GM19467 (cell line): Measurements from ENCODE around the gene EMILIN1.
"Not testable (repeated sequence)": the region's sequence is repeated elsewhere in the genome, so short reads cannot be mapped to it uniquely, and the experiment has no call there.

Experiments used
- ATAC-seq: cut with Tn5 transposase; IDR thresholded peaks from one replicate; pipeline ENCODE4 v1.9.1; 2021; ENCODE audit warnings: mild to moderate bottlenecking, moderate library complexity; ENCODE audit not compliant: unreplicated experiment

Gene EMILIN1

DNA sequence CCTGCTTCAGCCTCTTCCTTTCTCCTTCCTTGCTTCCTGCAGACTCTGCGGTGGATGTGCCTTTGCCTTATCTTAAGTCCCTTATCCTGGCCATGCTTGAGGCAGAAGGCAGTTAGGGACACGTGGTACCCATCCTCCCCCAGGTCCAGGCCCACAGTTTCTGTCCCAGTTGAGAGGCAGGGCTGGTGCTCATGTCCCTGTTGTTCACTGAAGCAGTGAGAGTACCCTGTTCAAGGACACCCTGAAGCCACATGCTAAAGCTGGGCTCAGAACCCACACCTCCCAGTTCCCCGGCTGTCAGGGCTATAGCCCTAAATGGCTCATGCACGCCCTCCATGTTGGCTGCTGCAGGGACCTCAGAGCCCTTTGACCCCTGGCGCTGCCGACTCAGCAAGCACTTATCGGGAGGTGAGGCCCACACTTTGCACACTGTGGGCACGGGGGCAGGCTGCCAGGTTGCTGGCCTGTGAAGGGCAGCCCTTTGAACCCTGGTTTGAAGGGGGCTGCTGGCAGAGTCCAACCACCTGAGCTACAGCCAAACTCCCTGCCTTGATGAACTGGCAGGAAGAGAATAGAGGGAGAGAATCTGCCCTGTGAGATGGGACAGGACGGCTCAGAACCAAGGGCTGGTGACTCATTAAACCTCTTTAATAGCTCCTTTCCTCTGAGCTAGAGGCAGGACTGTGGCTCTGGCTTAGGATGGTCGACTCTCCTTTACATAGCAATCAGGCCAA is 14.4 kb downstream of the EMILIN1 start:
- ATAC-seq = no peak

- ATAC-seq = no peak
Observed at GRCh38 chr2:27093430-27094352, 15.3 kb downstream of the EMILIN1 start.

DNA sequence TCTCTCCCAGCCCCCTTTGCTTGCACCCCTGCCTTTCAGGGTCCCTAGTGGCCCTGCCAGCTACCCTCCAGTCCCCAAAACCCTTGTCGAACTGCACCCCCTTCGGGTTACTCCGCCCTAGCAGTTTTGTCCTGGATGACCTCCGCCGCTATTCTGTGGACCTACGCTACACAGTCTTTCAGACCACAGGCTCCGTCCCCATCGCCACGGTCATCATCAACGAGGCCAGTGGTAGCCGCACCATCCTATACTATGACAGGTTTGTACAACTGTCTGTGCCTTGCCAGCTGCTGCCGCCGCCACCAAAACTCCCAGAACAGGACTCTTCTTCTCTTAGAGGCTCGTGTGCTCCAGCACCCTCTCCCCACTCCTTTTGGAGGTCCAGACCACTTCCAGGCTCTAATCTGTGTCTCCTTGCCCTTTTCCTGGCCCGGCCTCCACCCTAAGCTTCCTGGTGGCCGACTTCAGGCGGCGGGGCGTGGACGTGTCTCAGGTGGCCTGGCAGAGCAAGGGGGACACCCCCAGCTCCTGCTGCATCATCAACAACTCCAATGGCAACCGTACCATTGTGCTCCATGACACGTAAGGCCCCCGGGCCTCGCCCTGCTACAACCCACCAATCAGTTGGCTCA is 16.1 kb downstream of the EMILIN1 start:
- ATAC-seq = no peak

GRCh38 chr2:27095427-27095744 is 17.0 kb downstream of the EMILIN1 start:
- no peak for ATAC-seq

DNA sequence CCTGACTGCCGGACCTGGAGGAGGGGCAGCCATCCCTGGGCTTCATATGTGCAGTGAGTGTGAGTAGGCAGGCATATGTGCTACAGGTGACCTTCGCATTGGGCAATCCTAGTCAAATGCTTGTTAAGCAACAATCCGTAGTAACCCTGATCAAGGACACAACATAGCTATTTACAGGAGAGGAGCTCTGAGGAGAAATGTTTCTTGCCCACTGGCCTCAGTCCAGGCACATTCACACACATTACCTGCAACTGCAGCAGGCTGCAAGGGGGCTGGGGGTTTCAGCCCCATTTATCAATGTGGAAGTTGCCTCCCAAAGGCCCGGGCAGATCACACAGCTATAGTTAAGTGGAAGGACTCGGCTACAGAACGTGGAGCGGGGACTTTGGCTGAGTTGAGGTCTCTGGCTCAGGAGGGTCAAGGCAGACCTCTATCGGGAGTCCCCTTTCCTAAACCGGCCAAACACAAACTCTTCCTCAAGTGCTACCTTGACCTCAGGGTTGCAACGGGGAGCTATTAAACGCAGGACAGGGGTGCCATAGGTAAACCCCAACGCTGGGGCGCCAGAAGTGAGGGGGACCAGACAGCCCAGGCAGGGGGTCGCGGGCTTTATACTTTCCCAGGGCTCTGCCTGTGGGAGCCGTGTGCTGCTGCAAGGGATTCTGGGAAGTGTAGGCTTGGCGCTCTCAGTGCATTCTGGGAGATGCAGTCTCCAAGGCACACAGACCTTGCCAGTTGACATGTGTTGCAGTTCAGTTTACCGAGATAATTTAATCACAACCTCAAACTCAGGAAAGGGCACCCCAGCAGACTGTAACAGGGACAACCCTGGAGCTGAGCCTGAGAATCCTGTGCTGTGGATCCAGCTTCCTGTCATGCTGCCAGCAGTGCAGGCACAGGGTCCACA is 17.6 kb downstream of the EMILIN1 start:
- ATAC-seq = no peak

- no peak for ATAC-seq
Observed at GRCh38 chr2:27096748-27097297, 18.4 kb downstream of the EMILIN1 start.

DNA sequence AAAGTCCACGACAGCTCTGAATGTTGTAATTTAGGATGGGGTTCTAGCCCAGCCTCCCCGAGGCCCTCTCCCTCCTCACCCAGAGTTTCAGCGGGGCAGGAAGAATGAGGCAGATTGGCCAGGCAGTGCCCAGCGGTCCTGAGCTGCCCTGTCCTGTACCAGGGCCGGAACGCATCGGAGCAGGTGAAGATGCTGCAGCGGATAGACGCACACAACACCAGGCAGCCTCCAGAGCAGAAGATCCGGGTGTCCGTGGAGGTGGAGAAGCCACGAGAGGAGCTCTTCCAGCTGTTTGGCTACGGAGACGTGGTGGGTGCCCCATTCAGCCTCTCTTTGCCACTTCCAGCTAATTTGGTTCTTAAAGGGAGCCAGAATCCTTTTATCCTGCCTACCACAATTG is 18.9 kb downstream of the EMILIN1 start:
- ATAC-seq = no peak

DNA sequence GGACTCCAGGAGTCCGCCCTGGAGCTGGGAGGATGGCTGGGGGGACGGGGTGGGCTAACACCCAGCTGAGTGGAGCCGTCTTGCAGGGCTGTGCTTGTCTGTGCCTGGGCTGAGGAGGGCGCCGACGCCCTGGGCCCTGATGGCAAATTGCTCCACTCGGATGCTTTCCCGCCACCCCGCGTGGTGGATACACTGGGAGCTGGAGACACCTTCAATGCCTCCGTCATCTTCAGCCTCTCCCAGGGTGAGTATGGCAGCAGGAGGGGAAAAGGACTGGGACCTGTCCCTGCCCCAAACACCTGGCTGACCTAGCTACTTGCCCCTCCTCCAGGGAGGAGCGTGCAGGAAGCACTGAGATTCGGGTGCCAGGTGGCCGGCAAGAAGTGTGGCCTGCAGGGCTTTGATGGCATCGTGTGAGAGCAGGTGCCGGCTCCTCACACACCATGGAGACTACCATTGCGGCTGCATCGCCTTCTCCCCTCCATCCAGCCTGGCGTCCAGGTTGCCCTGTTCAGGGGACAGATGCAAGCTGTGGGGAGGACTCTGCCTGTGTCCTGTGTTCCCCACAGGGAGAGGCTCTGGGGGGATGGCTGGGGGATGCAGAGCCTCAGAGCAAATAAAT is 21.0 kb downstream of the EMILIN1 start:
- ATAC-seq = no peak

GRCh38 chr2:27100036-27100435 is 21.6 kb downstream of the EMILIN1 start:
- ATAC-seq = no peak

GRCh38 chr2:27102329-27102728 is 23.9 kb downstream of the EMILIN1 start:
- no peak for ATAC-seq

GRCh38 chr2:27105981-27106380 is 27.6 kb downstream of the EMILIN1 start:
- no peak for ATAC-seq

- no peak for ATAC-seq
Observed at GRCh38 chr2:27108221-27108620, 29.8 kb downstream of the EMILIN1 start.

DNA sequence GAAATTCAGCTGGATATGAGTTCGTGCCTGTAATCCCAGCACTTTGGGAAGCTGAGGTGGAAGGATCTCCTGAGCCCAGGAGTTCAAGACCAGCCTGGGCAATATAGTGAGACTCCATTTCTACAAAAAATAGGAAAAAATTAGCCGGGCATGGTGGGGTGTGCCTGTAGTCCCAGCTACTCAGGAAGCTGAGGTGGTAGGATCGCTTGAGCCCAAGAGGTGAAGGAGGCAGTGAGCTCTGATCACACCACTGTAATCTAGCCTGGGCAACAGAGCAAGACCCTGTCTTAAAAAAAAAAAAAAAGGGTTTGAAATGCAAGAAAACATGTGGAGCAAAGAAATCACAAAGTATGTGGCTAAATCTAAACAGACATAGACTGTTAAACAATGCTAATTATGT is 30.7 kb downstream of the EMILIN1 start:
- ATAC-seq = no peak

DNA sequence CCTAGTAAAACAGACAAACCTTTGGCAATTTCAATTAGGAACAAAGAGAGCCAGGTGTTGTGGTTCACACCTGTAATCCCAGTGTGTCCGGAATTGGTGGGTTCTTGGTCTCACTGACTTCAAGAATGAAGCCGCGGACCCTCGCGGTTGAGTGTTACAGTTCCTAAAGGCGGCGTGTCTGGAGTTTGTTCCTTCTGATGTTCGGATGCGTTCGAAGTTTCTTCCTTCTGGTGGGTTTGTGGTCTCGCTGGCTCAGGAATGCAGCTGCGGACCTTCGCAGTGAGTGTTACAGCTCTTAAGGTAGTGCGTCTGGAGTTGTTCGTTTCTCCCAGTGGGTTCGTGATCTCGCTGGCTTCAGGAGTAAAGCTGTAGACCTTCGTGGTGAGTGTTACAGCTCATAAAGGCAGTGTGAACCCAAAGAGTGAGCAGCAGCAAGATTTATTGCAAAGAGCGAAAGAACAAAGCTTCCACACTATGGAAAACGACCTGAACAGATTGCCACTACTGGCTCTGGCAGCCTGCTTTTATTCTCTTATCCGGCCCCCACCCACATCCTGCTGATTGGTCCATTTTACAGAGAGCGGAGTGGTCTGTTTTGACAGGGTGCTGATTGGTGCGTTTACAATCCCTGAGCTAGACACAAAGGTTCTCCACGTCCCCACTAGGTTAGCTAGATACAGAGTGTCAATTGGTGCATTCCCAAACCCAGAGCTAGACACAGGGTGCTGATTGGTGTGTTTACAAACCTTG is 32.4 kb downstream of the EMILIN1 start:
- ATAC-seq = not testable (repeated sequence)

GRCh38 chr2:27111392-27112078 is 33.1 kb downstream of the EMILIN1 start:
- ATAC-seq = not testable (repeated sequence)

- ATAC-seq = no peak
Observed at GRCh38 chr2:27115519-27115918, 37.1 kb downstream of the EMILIN1 start.

DNA sequence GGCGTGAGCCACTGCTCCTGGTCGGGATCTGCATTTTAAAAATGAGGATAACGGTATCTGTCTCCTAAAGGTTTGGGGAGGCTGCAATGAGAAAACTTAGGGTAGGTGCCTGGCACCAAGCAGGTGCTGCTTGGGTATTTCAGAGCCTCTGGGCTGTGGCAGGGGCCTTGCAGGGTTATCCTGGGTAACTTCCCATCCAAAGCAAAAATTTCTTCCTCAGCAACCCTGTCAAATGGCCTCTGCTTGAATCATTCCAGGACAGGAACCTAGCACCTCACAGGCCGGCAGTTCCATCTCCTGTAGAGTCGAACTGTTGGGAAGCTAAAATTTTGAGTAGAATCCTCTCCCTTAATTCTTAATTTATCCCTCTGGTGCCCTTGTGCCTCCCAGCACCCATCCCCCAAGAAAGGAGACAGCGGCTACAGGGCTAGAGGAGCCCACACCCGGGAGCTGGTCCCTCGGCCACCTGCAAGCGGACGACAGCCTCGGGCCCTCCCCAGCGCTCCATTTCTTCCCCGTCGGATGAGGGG is 39.6 kb downstream of the EMILIN1 start:
- no peak for ATAC-seq

GRCh38 chr2:27118525-27119329 is 40.3 kb downstream of the EMILIN1 start, which contains the start of gene CGREF1:
Gene CGREF1 (minus strand): TSS chr2:27119128. CDS start chr2:27104366, 14,762 bp downstream.
- ATAC-seq = no peak
